HG03457 (cell line): ENCODE results near the gene SIRT4.

Experiments
- ATAC-seq: cut with Tn5 transposase; IDR thresholded peaks from one replicate; pipeline ENCODE4 v1.9.1; 2021; ENCODE audit warnings: moderate number of reproducible peaks; ENCODE audit not compliant: unreplicated experiment

The SIRT4 gene

GRCh38 chr12:120278137-120279069, 23.7 kb upstream of the SIRT4 start:
- ATAC-seq: no peak

DNA sequence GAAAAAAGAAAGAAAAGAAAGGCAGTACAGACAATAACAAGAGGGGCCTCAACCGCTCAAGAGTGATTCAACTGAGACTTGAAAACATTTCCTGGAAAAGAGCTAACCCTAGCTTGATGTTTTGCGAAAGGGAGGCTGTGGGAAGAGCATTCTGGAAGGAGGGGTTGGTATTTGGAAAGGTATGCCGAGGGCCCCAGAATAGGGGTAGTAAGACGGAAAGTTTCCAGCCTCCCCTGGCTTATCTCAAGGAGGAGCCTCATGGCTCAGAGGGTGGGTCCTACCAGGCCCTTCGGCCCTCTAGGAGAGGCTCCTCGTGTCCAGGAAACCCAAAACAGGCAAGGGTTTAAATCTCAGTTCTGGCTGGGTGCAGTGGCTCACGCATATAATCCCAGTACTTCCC, 18.8 kb upstream of the SIRT4 start:
- no peak for ATAC-seq

DNA sequence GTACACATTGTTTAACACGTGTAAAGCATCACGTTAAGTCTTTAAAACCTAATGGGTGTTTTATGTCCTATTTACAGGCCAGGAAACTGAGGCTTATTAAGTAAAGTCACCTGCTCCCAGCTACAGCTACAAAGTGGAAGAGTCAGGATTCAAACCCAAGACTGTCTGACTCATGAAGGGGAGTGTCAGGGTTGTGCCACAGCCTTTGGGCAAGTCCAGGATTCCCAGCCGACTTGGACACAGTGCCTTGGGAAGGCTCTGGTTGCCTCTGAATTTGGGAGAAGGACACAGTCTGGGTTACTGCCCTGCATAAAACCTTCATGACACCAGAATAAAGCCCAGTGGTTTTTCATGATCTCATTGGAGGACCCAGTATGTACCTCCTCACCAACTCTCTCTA, 17.7 kb upstream of the SIRT4 start:
- no peak for ATAC-seq

DNA sequence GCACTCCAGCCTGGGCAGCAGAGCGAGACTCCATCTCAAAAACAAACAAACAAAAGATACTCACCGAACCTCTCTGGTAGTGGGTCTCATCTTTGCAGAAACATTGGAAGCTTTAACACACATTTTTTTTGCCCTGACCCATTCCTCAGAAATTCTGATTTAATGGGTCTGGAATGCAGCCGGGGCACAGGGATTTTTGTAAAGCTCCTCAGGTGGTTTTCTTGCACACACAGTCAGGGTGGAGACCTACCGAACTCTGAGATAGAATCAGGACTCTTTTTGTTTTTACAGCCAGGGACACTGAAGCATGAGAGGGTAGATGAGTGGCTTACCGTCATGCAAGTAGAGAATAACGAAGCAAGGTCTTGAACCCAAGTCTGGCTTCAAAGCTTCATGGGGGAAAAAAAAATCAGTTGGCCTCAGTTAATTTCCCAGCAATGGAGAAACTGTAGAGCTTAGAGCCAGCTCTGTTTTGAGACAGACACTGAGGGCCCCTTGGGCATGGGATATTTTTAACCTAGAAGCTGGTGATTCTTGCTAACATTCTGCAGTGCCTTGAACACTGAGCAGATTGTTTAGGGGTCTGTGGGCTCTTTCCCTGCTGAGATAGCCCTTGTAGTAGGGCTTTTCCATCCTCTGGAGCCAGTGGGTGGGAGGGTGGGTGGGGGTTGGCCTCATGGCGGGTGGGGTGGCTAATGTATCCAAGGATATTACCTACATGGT, 15.2 kb upstream of the SIRT4 start:
- ATAC-seq: no peak

DNA sequence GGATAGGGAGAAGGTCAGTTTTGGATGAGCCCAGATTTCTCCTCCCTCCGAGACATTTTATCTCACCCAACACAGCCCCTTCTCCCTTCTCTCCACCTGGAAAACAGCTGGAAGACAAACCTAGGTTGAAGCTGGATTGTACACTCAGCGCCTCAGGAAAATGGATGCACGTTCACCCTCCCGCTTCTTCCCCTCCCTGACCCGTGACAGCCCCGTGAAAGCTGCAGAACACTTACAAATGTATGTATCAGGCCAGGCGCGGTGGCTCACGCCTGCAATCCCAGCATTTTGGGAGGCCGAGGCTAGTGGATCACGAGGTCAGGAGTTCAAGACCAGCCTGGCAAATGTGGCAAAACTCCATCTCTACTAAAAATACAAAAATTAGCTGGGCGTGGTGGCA, 14.6 kb upstream of the SIRT4 start:
- no peak for ATAC-seq

GRCh38 chr12:120290609-120291305, 11.4 kb upstream of the SIRT4 start:
- no peak for ATAC-seq

DNA sequence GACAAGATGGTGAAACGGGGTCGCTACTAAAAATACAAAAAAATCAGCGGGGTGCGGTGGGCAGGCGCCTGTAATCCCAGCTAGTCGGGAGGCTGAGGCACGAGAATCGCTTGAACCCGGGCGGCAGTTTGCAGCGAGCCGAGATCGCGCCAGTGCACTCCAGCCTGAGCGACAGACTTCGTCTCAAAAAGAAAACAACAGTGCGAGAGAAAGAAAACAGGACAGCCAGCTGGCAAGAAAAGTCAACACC, 9.8 kb upstream of the SIRT4 start:
- no peak for ATAC-seq

DNA sequence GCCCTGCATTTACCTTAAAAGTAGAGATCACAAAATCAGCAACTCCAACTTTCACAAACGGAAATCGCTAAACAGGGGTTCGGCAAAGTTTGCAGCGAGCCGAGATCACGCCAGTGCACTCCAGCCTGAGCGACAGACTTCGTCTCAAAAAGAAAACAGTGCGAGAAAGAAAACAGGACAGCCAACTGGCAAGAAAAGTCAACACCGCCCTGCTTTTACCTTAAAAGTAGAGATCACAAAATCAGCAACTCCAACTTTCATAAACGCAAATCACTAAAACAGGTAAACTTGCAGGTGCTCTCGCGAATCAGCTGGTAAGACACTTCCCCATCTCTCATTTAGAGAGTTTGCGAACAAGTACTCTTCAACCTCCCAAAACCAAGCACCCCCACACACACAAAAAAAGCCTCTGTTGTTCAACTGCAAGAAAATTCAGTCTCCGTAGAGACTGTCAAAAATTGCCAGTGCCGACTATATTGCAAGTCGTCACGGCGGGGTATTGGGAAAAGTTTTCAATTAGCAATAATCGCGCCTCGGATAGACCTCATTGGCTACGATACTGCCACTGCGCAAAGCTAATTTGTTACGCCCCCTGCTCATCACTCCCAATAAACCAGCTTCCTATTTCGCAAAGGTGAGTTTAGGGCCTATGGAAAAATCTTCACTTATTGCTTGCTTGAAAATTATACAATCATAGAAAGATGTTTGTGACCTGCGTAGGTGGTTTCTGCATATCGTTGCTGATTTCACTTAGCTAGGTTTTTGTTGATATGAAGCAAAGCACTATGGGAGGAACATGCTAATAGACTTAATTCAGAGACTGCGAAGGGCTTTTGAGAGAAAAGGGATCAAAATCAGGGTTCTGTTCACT, 9.2 kb upstream of the SIRT4 start, which contains the start of gene RNU4-1:
RNU4-1 (minus strand) TSS at position 577 of the 871 bp plus-strand sequence.
- no peak for ATAC-seq

GRCh38 chr12:120314220-120314619, 12.1 kb downstream of the SIRT4 start:
- no peak for ATAC-seq

DNA sequence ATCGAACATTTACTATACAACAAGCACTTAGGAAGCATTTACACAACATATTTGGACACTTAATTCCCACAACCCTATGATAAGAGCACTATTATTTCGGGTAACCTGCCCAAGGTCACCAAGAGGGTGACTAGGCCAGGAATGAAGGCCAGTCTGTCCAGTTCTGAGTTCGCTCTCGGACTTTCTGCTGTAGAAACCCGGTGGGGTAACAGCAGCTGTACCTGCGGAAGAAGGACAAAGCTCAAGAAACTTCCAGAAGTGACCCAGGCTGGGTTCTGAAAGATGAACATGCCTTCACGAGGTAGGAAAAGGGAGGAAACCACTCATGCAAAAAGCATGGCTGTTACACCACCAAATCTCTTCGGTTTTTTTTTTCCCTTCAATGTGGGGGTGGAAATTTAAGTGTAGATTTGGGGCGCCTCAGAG, 14.7 kb downstream of the SIRT4 start:
- no peak for ATAC-seq

DNA sequence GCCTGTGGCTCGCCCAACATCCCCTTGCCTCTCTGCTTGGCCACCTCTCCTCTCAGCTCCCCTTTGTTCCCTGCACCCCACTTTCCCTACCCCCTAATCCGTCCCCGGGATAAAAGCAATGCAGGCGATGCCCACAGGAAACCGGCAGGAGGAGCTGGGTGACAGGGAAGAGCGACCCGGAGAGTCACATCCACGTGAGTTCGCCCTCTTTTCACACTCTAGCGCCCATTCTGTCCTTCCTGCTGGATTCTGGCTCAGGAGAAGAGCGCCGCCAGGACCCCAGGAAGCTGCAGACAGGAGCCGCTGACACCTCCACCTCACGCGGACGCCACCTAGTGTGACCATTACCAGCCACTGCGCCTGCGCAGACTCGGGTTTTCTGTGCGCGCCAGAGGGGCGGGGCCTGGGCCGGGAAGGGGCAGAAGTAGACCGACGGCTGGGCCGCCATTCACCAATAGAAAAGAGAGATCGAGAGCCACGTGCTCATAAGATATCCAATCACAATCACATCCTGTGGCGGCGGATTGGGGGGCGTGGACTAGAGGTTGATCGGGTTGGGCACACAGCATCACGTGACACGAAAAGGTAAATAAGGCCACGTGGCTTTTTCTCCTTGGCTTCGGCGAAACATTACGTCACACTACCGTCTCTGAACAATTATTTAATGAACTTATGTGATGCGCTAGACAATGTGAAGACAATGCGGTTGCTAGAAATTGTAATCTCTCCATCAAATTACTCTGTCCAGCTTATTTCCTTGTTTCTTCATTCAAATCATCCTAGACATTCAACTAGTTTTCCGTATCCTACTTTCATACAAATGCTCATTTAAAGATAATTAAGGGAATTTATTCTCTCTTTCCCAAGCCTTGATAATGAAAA, 15.3 kb downstream of the SIRT4 start:
- ATAC-seq: peak; percentile 91

DNA sequence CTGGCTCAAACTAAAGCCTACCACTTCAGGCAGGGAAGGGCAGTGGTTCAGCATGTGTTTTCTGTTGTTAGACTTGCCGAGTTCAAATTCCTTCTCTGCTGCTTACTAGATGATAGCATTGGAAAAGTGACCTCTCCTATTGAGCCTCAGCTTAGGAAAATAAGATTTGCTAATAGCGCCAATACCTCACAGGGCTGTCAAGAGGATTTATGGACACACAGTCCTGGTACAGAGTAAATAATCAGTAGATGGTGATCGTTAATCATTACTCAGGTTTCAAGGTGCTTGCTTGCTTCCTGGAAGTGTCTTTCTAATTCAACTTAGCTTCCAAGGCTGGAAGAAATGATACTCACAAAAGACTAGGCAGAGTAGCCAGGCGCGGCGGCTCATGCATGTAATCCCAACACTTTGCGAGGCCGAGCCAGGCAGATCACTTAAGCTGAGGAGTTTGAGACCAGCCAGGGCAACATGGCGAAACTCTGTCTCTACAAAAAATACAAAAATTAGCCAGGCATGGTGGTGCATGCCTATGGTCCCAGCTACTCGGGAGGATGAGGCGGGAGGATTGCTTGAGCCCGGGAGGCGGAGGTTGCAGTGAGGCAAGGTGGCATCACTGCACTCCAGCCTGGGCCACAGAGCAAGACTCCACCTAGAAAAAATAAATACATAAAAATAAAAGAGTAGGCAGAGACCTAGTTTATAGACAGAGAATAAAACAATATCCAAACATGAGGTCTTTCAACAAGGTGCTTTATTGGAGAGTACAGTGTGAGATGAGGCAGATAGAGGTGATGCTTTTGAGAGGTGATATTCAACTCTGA, 19.5 kb downstream of the SIRT4 start:
- no peak for ATAC-seq

GRCh38 chr12:120323772-120324171, 21.7 kb downstream of the SIRT4 start:
- ATAC-seq: no peak

DNA sequence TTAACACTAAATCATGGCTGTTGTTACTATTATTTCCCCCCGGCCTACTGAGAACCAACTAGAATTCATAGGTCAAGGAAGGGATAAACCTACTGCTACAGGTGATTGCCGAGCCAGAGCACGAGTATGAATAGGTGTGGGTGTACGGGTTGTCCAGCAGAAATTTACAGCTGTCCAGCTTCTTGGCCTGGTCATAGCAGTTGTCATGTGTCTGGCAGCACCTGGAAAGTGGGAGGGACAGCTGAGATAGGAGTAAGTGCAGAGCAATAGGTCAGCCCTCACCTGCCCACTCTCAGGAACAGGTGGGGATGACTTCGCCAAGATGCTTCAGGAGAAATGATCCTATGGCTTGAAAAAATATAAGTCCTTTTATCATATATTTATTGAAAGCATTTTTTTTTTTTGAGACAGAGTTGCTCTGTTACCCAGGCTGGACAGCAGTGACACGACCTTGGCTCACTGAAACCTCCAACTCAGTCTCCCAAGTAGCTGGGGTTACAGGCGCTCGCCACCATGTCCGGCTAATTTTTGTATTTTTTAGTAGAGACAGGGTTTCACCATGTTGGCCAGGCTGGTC, 22.8 kb downstream of the SIRT4 start:
- ATAC-seq: no peak

DNA sequence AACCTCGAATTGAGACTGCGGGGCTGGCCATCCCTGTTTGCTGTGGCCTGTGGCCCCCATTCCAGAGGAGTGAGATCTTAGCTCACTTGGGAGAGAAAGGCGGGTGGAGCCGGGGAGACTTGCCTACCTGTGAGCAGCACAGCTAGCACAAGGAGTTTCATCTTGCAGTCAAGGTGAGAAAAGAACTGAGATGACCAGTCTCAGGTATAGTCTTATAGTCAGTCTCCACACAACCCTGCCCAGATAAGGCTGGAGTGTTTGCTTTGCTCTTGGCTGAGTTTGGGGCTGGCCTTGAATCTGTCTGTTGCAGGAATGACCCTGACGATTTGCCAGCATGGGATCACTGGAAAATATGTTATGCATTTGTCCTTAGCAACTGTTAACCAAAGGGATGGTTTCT, 25.5 kb downstream of the SIRT4 start, which contains the start of gene PLA2G1B:
PLA2G1B (minus strand) TSS at position 187 of the 400 bp plus-strand sequence; CDS start at position 161, 26 bp downstream.
- no peak for ATAC-seq

- ATAC-seq: no peak
These were observed 26.1 kb downstream of the SIRT4 start for GRCh38 chr12:120328228-120328627.

GRCh38 chr12:120331390-120331789, 29.3 kb downstream of the SIRT4 start:
- no peak for ATAC-seq

- no peak for ATAC-seq
These were observed 29.9 kb downstream of the SIRT4 start for GRCh38 chr12:120332041-120332440.
